Activated CD8-positive, alpha-beta memory T cell treated with anti-CD3 and anti-CD28 coated beads for 36 hours (primary cell): ENCODE measurements around the gene CEP295NL. TPM values are rescaled to one million over a fixed set of nuclear protein-coding genes. Genes with fewer than 3 reads are reported as not detected.

Source experiments
- CTCF ChIA-PET: fragments of 350-600 bp; sonication (Branson Sonifier 250); formaldehyde crosslinking; loops from one replicate; lab custom pipeline; 2021; ENCODE audit warnings: antibody characterized with exemption; lab: Charles Lee
- POLR2A ChIA-PET: fragments of 350-600 bp; sonication (Branson Sonifier 250); formaldehyde crosslinking; loops from one replicate; lab custom pipeline; 2021; ENCODE audit warnings: antibody characterized with exemption; lab: Charles Lee
- total RNA-seq, 2 experiments: library from RNA; stranded (reverse); gene quantifications; one replicate each; pipeline ENCODE4 v1.2.3, GENCODE V29; 2021

CEP295NL gene
- total RNA-seq, 2 experiments from 2014 or later = not detected

GRCh38 chr17:78892936-78893379 is 10.0 kb downstream of the CEP295NL start:
- CTCF ChIA-PET = no interaction called here
- POLR2A ChIA-PET = no interaction called here

DNA sequence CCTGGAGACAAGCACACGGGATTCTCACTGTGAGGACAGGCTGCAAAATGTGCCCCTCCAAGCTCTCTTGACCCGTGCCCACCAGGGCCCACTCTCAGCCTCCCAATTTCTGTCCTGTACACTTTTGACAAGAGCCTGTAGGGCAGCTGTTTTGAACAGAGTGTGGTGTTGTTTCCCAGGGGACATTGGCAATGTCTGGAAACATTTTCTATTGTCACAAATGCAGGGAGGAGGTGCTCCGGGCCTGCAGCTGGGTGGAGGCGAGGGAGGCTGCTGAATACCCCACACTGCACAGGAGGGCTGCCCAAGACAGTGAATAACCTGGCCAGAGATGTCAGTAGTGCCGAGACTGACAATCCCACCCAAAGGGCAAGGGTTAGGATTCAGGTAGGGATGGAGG is 10.5 kb downstream of the CEP295NL start:
- CTCF ChIA-PET = no interaction called here
- POLR2A ChIA-PET = no interaction called here

GRCh38 chr17:78892062-78892456 is 10.9 kb downstream of the CEP295NL start:
- POLR2A ChIA-PET = no interaction called here
- CTCF ChIA-PET = no interaction called here

DNA sequence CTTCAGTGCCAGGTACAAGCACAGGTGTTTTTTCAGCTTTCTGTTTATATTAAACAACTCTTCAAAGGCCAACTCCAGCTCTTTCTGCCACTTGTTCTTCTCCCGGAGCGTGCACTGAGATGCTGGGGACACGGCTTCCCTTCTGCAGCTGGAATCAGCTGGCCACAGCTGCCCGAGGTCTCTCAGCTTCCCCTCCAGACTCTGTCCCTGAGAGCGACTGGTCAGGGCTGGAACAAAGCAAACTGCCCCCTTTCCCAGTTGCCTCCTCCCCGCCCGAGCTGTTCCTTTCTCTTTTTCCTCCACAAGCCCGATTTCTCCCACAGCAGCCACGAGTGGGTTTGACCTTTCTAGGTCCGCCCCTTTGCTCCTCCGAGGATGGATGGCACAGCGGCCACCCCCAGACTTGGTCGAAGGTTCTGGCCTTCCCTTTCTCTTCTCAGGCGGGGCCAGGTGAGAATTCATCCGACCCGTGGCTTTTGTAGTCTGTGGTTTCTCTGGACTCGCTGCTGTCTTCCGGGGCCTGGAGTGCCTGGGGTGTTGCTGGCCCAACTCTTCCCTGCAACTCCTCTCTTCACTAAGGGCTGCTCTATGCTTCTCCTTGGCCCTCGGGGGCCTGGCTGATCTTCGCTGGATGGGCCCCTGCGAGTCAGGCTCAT is 11.5 kb downstream of the CEP295NL start:
- CTCF ChIA-PET = interaction anchor here (1.7 kb wide), 1 partner anchor 26 kb away, joined by 6 read pairs; no protein-coding TSS in a partner anchor
- POLR2A ChIA-PET = no interaction called here

- CTCF ChIA-PET = interaction anchor here (1.7 kb wide), 1 partner anchor 25 kb away, joined by 6 read pairs; no protein-coding TSS in a partner anchor
- POLR2A ChIA-PET = interaction anchor here (0.6 to 0.7 kb wide), 2 partner anchors 25 to 110 kb away, joined by 5 to 6 read pairs; no protein-coding TSS in a partner anchor
Observed at GRCh38 chr17:78890498-78890897, 12.5 kb downstream of the CEP295NL start.

GRCh38 chr17:78890096-78890495 is 12.9 kb downstream of the CEP295NL start:
- POLR2A ChIA-PET = interaction anchor here (0.7 kb wide), 1 partner anchor 25 kb away, joined by 6 read pairs; no protein-coding TSS in a partner anchor
- CTCF ChIA-PET = interaction anchor here (1.7 kb wide), 1 partner anchor 24 kb away, joined by 6 read pairs; no protein-coding TSS in a partner anchor

- CTCF ChIA-PET = no interaction called here
- POLR2A ChIA-PET = no interaction called here
Observed at GRCh38 chr17:78889531-78889930, 13.5 kb downstream of the CEP295NL start.

- CTCF ChIA-PET = no interaction called here
- POLR2A ChIA-PET = no interaction called here
Observed at GRCh38 chr17:78888941-78889518, 14.0 kb downstream of the CEP295NL start.

DNA sequence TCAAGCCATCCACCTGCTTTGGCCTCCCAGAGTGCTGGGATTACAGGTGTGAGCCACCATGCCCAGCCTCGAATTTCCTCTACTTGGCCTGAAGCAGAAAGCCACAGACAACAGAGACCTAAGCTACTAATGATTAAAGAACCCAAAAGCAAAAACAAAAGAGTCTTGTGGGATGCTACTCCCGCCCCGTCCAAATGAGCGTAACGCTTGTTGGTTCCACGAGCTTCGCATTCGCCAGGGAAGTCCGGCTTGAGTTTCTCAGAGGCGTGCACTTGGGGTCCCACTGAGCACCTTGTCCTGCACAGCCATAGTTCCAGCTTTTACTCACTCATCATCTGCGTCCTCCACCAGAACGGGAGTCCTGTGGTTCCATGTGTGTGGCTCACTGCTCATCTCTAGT is 16.0 kb downstream of the CEP295NL start:
- ChIA-PET POLR2A (no interaction called here), CTCF (interaction anchor here (1.3 kb wide), 1 partner anchor 21 kb away, joined by 4 read pairs; no protein-coding TSS in a partner anchor)

DNA sequence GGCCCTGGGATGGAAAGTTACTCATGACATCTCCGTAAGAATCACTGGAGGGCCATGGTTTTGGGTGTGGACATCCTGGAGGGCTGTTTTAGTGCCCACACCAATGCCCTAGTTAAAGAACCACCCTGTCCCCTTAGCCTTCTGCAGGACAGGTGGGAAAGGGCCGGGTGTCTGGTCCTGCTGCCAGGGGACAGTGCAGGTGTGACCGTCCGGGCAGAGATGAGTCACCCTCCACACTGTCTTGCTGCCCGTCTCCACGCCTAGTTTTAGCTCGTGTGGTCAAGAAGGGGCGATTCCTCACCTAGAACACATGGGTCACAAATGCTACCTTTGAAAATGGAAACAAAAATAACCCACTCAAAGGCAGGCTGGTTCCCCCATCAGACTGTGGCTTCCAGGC is 17.0 kb downstream of the CEP295NL start:
- ChIA-PET POLR2A (no interaction called here), CTCF (no interaction called here)

GRCh38 chr17:78884876-78885667 is 17.9 kb downstream of the CEP295NL start:
- CTCF ChIA-PET = no interaction called here
- POLR2A ChIA-PET = no interaction called here

DNA sequence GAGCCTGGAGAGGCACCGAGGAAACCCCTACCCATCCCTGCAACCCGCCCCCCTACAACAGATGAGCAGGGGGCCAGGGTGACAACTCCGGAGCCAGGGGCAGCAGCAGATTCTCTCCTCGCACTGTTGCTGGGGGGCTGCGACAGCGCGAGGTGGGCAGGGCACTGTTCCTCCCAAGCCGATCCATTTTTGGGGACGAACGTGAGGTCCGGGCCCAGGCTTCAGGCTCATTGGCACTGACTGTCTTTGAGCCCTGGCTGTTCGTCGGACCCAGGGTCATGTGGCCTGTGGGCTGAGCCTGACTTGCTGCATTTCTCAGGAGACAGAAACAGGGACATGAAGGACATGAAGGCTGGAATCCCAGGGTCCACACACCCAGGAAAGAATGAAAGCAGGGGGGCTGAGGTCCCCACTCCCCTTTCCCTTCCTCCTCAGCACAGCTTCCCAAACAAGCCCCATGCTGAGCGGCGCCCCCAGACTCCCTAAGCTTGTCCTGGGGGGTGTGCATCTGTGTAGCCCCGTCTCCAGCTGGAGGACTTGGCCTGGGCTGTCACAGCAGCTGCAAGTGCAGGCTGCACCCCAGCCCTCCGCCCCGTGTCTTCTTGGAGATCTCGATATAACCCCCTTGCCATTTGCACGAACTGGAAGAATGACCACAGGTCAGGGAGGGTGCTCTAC is 18.7 kb downstream of the CEP295NL start:
- POLR2A ChIA-PET = no interaction called here

GRCh38 chr17:78883533-78884131 is 19.4 kb downstream of the CEP295NL start:
- CTCF ChIA-PET = no interaction called here

More for the DNA sequence above, 18.7 kb downstream of the CEP295NL start:
- CTCF ChIA-PET = no interaction called here

DNA sequence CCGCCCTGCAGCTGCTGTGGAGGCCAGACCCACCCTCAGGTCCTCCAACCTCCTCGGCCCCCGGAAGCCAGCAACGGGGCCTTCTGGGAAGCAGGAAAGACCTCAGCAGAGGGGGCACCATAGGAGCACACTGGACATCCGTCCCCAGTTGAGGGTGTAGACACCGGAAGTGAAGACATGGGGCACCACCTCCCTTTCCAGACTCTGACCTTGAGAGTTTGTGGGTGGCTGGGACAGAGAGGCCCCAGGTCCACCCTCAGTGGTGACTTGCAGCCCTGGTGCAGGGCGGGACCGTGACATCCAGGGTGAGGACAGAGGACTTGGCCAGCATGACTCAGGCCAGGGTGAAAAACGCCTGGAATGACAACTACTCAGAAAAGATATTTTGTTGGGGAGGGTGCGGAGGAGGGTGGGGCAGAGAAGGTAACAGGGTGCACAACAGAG is 19.9 kb downstream of the CEP295NL start:
- CTCF ChIA-PET = no interaction called here
- POLR2A ChIA-PET = interaction anchor here (0.5 kb wide), 1 partner anchor 248 kb away, joined by 7 read pairs; no protein-coding TSS in a partner anchor

More at GRCh38 chr17:78883533-78884131, 19.4 kb downstream of the CEP295NL start:
- POLR2A ChIA-PET = interaction anchor here (0.5 kb wide), 1 partner anchor 249 kb away, joined by 7 read pairs; no protein-coding TSS in a partner anchor

DNA sequence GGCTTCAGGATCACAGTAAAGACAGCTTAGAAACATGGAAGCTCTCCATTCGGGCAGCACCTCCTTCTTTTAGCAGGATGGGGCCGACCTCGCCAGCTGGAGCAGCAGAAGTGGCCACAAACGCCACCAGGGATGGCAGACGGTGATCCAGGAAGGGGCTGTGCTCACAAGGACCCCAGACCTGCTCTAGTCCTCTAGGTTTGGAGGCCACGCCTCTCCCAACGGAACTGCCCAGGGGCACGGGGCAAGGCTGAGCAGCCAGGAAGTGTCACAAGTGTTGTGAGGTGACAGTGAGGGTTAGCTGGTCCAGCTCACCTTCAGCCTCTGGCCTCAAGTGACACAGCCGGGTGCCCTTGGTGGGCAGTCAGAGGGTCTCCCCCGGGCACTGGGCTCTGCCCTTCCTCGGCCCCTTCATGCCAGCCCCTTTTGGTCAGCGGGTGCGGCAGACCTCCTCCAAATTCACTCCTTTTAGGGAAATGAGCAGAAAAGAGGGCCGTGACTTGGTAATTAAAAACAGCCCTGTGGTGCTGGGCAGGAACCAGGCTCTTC is 20.4 kb downstream of the CEP295NL start:
- CTCF ChIA-PET = no interaction called here
- POLR2A ChIA-PET = interaction anchor here (0.5 kb wide), 1 partner anchor 248 kb away, joined by 7 read pairs; no protein-coding TSS in a partner anchor

DNA sequence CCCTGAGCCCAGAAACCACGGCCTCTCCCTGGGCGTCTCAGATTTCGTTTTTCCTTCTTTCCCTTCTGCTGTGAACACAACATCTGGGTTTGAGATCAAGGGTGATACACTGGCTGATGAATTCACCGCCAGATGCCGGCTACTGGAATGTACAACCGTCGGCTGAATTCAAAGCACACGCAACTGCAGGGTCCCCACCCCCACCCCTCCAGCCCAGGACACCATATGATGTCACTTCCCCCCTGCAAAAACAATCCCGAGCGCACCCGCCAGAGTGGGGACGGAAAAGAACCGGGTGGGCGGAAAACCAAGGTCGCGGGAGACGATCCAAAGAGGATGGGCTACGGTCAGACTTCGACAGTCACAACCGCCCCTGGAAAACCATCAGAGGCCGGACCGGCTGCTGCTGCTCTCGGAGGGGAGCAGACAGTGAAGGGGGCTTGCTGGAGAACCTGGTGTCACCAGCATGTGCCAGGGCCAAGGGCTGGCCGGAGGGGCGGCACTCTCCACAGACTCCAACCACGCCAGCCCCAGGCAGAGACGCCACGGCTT is 23.3 kb downstream of the CEP295NL start:
- ChIA-PET POLR2A (no interaction called here), CTCF (interaction anchor here (1.3 kb wide), 1 partner anchor 13 kb away, joined by 3 read pairs; no protein-coding TSS in a partner anchor)

GRCh38 chr17:78878871-78879527 is 24.0 kb downstream of the CEP295NL start:
- ChIA-PET CTCF (interaction anchor here (1.3 kb wide), 1 partner anchor 13 kb away, joined by 3 read pairs; no protein-coding TSS in a partner anchor), POLR2A (no interaction called here)
